Measurements from ENCODE around the gene IREB2. TPM values are rescaled to one million over a fixed set of nuclear protein-coding genes. Genes with fewer than 3 reads are reported as not detected.
A peak's percentile ranks its signal among the peaks of the same experiment; 100 is the strongest.

IREB2 gene
- total RNA-seq, 1 donor from 2014 or later, result 69.2 TPM

DNA sequence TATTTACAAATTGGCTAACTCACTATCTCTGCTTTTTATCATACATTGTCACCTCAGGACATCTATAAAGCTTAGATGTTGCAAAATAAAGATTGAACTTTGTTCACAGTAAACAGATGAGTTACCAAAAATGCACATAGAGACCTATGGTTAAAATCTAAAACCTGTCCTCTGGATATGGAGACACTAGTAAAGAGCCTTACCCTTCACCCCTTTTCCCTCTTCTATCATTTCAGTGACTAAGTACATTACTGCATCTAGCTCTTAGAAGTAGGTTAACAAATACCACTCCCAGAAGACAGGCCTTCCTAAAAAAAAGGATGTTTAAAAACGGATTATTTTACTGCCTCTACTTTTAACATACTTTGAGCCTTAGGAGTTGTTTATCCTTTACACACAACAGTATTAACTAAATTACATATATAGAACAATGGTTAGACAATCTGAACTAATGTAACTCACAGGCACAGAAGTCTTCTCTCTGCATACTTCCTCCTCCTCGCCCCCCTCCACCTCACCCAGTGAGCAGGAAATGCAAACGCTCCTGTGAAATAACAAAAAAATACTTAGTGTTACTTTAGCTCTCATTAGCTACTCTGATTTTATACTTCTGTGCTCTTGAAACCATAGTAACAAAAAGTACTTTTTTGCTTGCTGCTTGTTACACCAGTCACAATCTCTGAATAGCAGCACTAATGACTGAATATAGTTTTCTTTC is 23.3 kb downstream of the IREB2 start:
- no peaks in the 10 kb centered on the region for H3K9me3 Mint-ChIP-seq (ENCODE audit: unreplicated experiment)
- Histone ChIP-seq H3K4me3 (ENCODE audit: insufficient read depth, low read depth, low read length) (no peak overlapping the region), H3K9me3 (ENCODE audit: insufficient read depth, low read depth, low read length) (no peaks in the 10 kb centered on the region), H3K4me2 (ENCODE audit: low read length) (no peak overlapping the region), H3K9ac (ENCODE audit: low read length) (no peak overlapping the region), H3K27me3 (ENCODE audit: insufficient read depth, low read length) (no peaks in the 10 kb centered on the region), H3K36me3 (ENCODE audit: insufficient read depth, low read length) (peaks cover 25% of the 10 kb centered on the region), H3K79me2 (ENCODE audit: insufficient read depth, low read length) (peaks cover 83% of the 10 kb centered on the region), H3K4me1 (ENCODE audit: insufficient read depth, low read length) (peaks cover 4% of the 10 kb centered on the region), H3K27ac (ENCODE audit: low read depth, low read length) (no peak overlapping the region), H2AFZ (ENCODE audit: low read depth, low read length) (no peak overlapping the region), H4K20me1 (ENCODE audit: insufficient read depth, low read length) (peaks cover 75% of the 10 kb centered on the region)
- no peak for FAIRE-seq
- H3K4me3 Mint-ChIP-seq (ENCODE audit: unreplicated experiment), result no peak overlapping the region
- TF ChIP-seq, protein P1, sequence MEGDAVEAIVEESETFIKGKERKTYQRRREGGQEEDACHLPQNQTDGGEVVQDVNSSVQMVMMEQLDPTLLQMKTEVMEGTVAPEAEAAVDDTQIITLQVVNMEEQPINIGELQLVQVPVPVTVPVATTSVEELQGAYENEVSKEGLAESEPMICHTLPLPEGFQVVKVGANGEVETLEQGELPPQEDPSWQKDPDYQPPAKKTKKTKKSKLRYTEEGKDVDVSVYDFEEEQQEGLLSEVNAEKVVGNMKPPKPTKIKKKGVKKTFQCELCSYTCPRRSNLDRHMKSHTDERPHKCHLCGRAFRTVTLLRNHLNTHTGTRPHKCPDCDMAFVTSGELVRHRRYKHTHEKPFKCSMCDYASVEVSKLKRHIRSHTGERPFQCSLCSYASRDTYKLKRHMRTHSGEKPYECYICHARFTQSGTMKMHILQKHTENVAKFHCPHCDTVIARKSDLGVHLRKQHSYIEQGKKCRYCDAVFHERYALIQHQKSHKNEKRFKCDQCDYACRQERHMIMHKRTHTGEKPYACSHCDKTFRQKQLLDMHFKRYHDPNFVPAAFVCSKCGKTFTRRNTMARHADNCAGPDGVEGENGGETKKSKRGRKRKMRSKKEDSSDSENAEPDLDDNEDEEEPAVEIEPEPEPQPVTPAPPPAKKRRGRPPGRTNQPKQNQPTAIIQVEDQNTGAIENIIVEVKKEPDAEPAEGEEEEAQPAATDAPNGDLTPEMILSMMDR (IDR thresholded peaks at IDR 0.05; ENCODE audit: insufficient read depth, low read depth, low read length), result no peak
- no peak for TF ChIP-seq EZH2 (IDR thresholded peaks at IDR 0.05; ENCODE audit: insufficient read depth, low read length)
- no peak for DNase-seq (ENCODE audit: low read depth)
- peak overlapping the region; percentile 42 for H3K27ac Mint-ChIP-seq (ENCODE audit: unreplicated experiment)
- no peaks in the 10 kb centered on the region for H3K27me3 Mint-ChIP-seq (ENCODE audit: low read depth, unreplicated experiment)
- peaks cover 20% of the 10 kb centered on the region for H3K4me1 Mint-ChIP-seq (ENCODE audit: low read depth, unreplicated experiment)
- H3K36me3 Mint-ChIP-seq (ENCODE audit: low read depth, unreplicated experiment), result no peaks in the 10 kb centered on the region

GRCh38 chr15:78469031-78469430 is 31.0 kb downstream of the IREB2 start:
- no peaks in the 10 kb centered on the region for H3K27me3 ChIP-seq (ENCODE audit: insufficient read depth, low read length)
- no peak for FAIRE-seq
- no peak overlapping the region for H3K4me3 ChIP-seq (ENCODE audit: insufficient read depth, low read depth, low read length)
- no peaks in the 10 kb centered on the region for H3K9me3 ChIP-seq (ENCODE audit: insufficient read depth, low read depth, low read length)
- Mint-ChIP-seq H3K36me3 (ENCODE audit: low read depth, unreplicated experiment) (peaks cover 2% of the 10 kb centered on the region), H3K4me3 (ENCODE audit: unreplicated experiment) (no peak overlapping the region), H3K9me3 (ENCODE audit: unreplicated experiment) (no peaks in the 10 kb centered on the region), H3K27me3 (ENCODE audit: low read depth, unreplicated experiment) (no peaks in the 10 kb centered on the region), H3K27ac (ENCODE audit: unreplicated experiment) (no peak overlapping the region), H3K4me1 (ENCODE audit: low read depth, unreplicated experiment) (no peaks in the 10 kb centered on the region)
- H3K9ac ChIP-seq (ENCODE audit: low read length), result no peak overlapping the region
- H3K4me1 ChIP-seq (ENCODE audit: insufficient read depth, low read length), result no peaks in the 10 kb centered on the region
- no peak overlapping the region for H3K4me2 ChIP-seq (ENCODE audit: low read length)
- H4K20me1 ChIP-seq (ENCODE audit: insufficient read depth, low read length), result peaks cover 15% of the 10 kb centered on the region
- peaks cover 59% of the 10 kb centered on the region for H3K36me3 ChIP-seq (ENCODE audit: insufficient read depth, low read length)
- H2AFZ ChIP-seq (ENCODE audit: low read depth, low read length), result no peak overlapping the region
- no peak for DNase-seq (ENCODE audit: low read depth)
- TF ChIP-seq, protein P1 (IDR thresholded peaks at IDR 0.05; ENCODE audit: insufficient read depth, low read depth, low read length), result no peak
- no peak for TF ChIP-seq EZH2 (IDR thresholded peaks at IDR 0.05; ENCODE audit: insufficient read depth, low read length)
- no peak overlapping the region for H3K27ac ChIP-seq (ENCODE audit: low read depth, low read length)
- peaks cover 12% of the 10 kb centered on the region for H3K79me2 ChIP-seq (ENCODE audit: insufficient read depth, low read length)

DNA sequence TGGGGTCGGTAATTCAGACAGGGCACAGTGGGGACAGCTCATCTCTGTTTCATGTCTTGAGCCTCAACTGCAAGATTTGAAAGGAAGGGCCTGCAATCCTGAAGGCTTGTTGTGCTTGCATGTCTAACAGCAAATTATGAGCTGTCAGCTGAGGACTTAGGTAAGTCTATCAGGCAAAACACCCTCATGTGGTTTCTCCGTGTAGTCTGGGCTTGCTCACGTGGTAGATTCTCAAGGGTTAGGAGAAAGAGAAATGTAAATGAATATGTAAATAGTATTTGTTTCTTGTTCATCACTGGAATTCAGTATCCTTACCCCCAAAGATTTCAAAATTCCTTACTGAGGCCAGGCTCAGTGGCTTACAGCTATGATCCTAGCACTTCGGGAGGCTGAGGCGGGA is 39.3 kb downstream of the IREB2 start:
- H3K27me3 Mint-ChIP-seq (ENCODE audit: low read depth, unreplicated experiment), result no peaks in the 10 kb centered on the region
- Histone ChIP-seq H3K4me2 (ENCODE audit: low read length) (no peak overlapping the region), H4K20me1 (ENCODE audit: insufficient read depth, low read length) (no peaks in the 10 kb centered on the region), H3K27me3 (ENCODE audit: insufficient read depth, low read length) (no peaks in the 10 kb centered on the region), H3K9ac (ENCODE audit: low read length) (no peak overlapping the region), H3K36me3 (ENCODE audit: insufficient read depth, low read length) (peaks cover 53% of the 10 kb centered on the region), H3K4me1 (ENCODE audit: insufficient read depth, low read length) (no peaks in the 10 kb centered on the region), H3K9me3 (ENCODE audit: insufficient read depth, low read depth, low read length) (no peaks in the 10 kb centered on the region), H2AFZ (ENCODE audit: low read depth, low read length) (no peak overlapping the region), H3K27ac (ENCODE audit: low read depth, low read length) (no peak overlapping the region), H3K4me3 (ENCODE audit: insufficient read depth, low read depth, low read length) (no peak overlapping the region), H3K79me2 (ENCODE audit: insufficient read depth, low read length) (no peaks in the 10 kb centered on the region)
- no peak for TF ChIP-seq EZH2 (IDR thresholded peaks at IDR 0.05; ENCODE audit: insufficient read depth, low read length)
- TF ChIP-seq, protein P1 (IDR thresholded peaks at IDR 0.05; ENCODE audit: insufficient read depth, low read depth, low read length), result no peak
- H3K27ac Mint-ChIP-seq (ENCODE audit: unreplicated experiment), result no peak overlapping the region
- no peak for FAIRE-seq
- no peaks in the 10 kb centered on the region for H3K4me1 Mint-ChIP-seq (ENCODE audit: low read depth, unreplicated experiment)
- no peak for DNase-seq (ENCODE audit: low read depth)
- no peaks in the 10 kb centered on the region for H3K9me3 Mint-ChIP-seq (ENCODE audit: unreplicated experiment)
- H3K4me3 Mint-ChIP-seq (ENCODE audit: unreplicated experiment), result no peak overlapping the region
- H3K36me3 Mint-ChIP-seq (ENCODE audit: low read depth, unreplicated experiment), result peaks cover 10% of the 10 kb centered on the region

Data from astrocyte (in vitro differentiated cells and primary cell).